Activated gamma-delta T cell (primary cell): Measurements from ENCODE around the gene BCOR.

Source experiments
- DNase-seq: peaks from one replicate; lab custom pipeline; 2025; lab: John Stamatoyannopoulos, UW

Gene BCOR

GRCh38 chrX:40112996-40113395 lies 15.2 kb upstream of the BCOR start:
- no peak for DNase-seq

- no peak for DNase-seq
Observed at GRCh38 chrX:40111868-40112267, 14.1 kb upstream of the BCOR start.

- DNase-seq = no peak
Observed at GRCh38 chrX:40109288-40110008, 11.7 kb upstream of the BCOR start.

GRCh38 chrX:40108959-40109287 lies 11.2 kb upstream of the BCOR start:
- peak; percentile 52 for DNase-seq

- no peak for DNase-seq
Observed at GRCh38 chrX:40108162-40108958, 10.6 kb upstream of the BCOR start.

GRCh38 chrX:40107291-40108161 lies 9.8 kb upstream of the BCOR start:
- no peak for DNase-seq

- DNase-seq = no peak
Observed at GRCh38 chrX:40106676-40107290, 9.0 kb upstream of the BCOR start.

GRCh38 chrX:40105835-40106675 lies 8.3 kb upstream of the BCOR start:
- peak; percentile 61 for DNase-seq

- peak; percentile 33 for DNase-seq
Observed at GRCh38 chrX:40104985-40105834, 7.5 kb upstream of the BCOR start.

GRCh38 chrX:40104630-40104984 lies 6.8 kb upstream of the BCOR start:
- DNase-seq = no peak

GRCh38 chrX:40103565-40104323 lies 6.0 kb upstream of the BCOR start:
- DNase-seq = no peak

GRCh38 chrX:40102393-40103381 lies 4.9 kb upstream of the BCOR start:
- no peak for DNase-seq

GRCh38 chrX:40101430-40101802 lies 3.7 kb upstream of the BCOR start:
- no peak for DNase-seq

GRCh38 chrX:40100537-40101429 lies 3.0 kb upstream of the BCOR start:
- no peak for DNase-seq

GRCh38 chrX:40100141-40100536 lies 2.4 kb upstream of the BCOR start:
- no peak for DNase-seq

- DNase-seq = peak; percentile 35
Observed at GRCh38 chrX:40099055-40099958, 1.5 kb upstream of the BCOR start.
